ENCODE data around the gene TMCC1.

- TF ChIP-seq CTCF (conservative IDR thresholded peaks at IDR 0.05; ENCODE audit: low read length) = no peak
- no peak for TF ChIP-seq EZH2phosphoT487 (IDR thresholded peaks at IDR 0.05; ENCODE audit: borderline replicate concordance)
Measured at GRCh38 chr3:129699612-129700011, 193.9 kb downstream of the TMCC1 start.
